Inferior parietal cortex (tissue), 1 donor: ENCODE results near the gene C1S.
A peak's percentile ranks its signal among the peaks of the same experiment; 100 is the strongest.
"Not testable (repeated sequence)": the region's sequence is repeated elsewhere in the genome, so short reads cannot be mapped to it uniquely, and the experiment has no call there.

Source experiments
- DNase-seq: peaks from one replicate; pipeline ENCODE4 v3.0.0-alpha.2; 2016; ENCODE audit errors: extremely low spot score

Gene C1S

GRCh38 chr12:7046383-7047105, 14.0 kb upstream of the C1S start:
- DNase-seq, result no peak

GRCh38 chr12:7047306-7047705, 13.2 kb upstream of the C1S start:
- no peak for DNase-seq

- not testable (repeated sequence) for DNase-seq
These were observed 11.0 kb upstream of the C1S start for GRCh38 chr12:7049445-7049951.

GRCh38 chr12:7049973-7050372, 10.5 kb upstream of the C1S start:
- DNase-seq, result not testable (repeated sequence)

GRCh38 chr12:7054925-7055324, 5.6 kb upstream of the C1S start:
- DNase-seq, result no peak

GRCh38 chr12:7055736-7056135, 4.8 kb upstream of the C1S start:
- DNase-seq, result not testable (repeated sequence)

GRCh38 chr12:7058163-7058845, 2.2 kb upstream of the C1S start:
- DNase-seq, result no peak

GRCh38 chr12:7058850-7059395, 1.6 kb upstream of the C1S start:
- no peak for DNase-seq

- no peak for DNase-seq
These were observed 738 bp upstream of the C1S start for GRCh38 chr12:7059780-7060179.

GRCh38 chr12:7061138-7061537, 620 bp downstream of the C1S start:
- no peak for DNase-seq

- no peak for DNase-seq
These were observed 1.1 kb downstream of the C1S start for GRCh38 chr12:7061596-7061995.

GRCh38 chr12:7064516-7064915, 4.0 kb downstream of the C1S start:
- DNase-seq, result no peak

- no peak for DNase-seq
These were observed 4.6 kb downstream of the C1S start for GRCh38 chr12:7065073-7065623.

- no peak for DNase-seq
These were observed 6.1 kb downstream of the C1S start for GRCh38 chr12:7066596-7066995.

- no peak for DNase-seq
These were observed 6.6 kb downstream of the C1S start for GRCh38 chr12:7067096-7067495.

GRCh38 chr12:7068240-7068993, 7.9 kb downstream of the C1S start:
- peak; percentile 27 for DNase-seq

- DNase-seq, result no peak
These were observed 8.5 kb downstream of the C1S start for GRCh38 chr12:7068994-7069346.

GRCh38 chr12:7069386-7069785, 8.9 kb downstream of the C1S start:
- DNase-seq, result no peak

GRCh38 chr12:7072035-7072434, 11.5 kb downstream of the C1S start:
- no peak for DNase-seq

- no peak for DNase-seq
These were observed 12.0 kb downstream of the C1S start for GRCh38 chr12:7072554-7072953.

GRCh38 chr12:7073946-7074345, 13.4 kb downstream of the C1S start:
- DNase-seq, result no peak

- DNase-seq, result no peak
These were observed 15.0 kb downstream of the C1S start for GRCh38 chr12:7075518-7075917.
